HCT116 (cell line): ENCODE measurements around the gene ARHGEF16. TPM values are rescaled to one million over a fixed set of nuclear protein-coding genes. Genes with fewer than 3 reads are reported as not detected.

Experiments used
- ATAC-seq: fragments of 200-7000 bp; cut with Tn5 transposase; 2 replicates; pipeline ENCODE4 v1.9.1; 2020; ENCODE audit warnings: mild to moderate bottlenecking, moderate library complexity
- BruUV-seq: library from RNA; stranded (reverse); fragments of 400-500 nt; replicated peaks from 2 replicates; lab custom pipeline; 2021; lab: Mats Ljungman, UMichigan
- CTCF ChIA-PET: fragments of 300-600 bp; sonication (Branson Sonifier 250); formaldehyde crosslinking; loops from one replicate; lab custom pipeline; 2021; ENCODE audit warnings: antibody characterized with exemption; lab: Charles Lee
- POLR2A ChIA-PET: fragments of 300-600, 350-600 bp; sonication (Branson Sonifier 250); formaldehyde crosslinking; loops from one replicate; lab custom pipeline; 2021; ENCODE audit warnings: antibody characterized with exemption; lab: Charles Lee
- RAD21 ChIA-PET, 2 experiments: fragments of 300-600 bp; sonication (Branson Sonifier 250); formaldehyde crosslinking; loops; one replicate each; lab custom pipeline; 2023; ENCODE audit warnings: low total read pairs in 2 of 2; ENCODE audit not compliant: uncharacterized antibody in 2 of 2, unreplicated experiment in 2 of 2, low non-redundant PET in 1 of 2; lab: Charles Lee
- DNase-seq: peaks from one replicate; pipeline ENCODE4 v3.0.0-alpha.2; 2010; ENCODE audit warnings: low read depth, low spot score
- H2AFZ ChIP-seq: fragments of 200-600 bp; shearing (Covaris generic), sonication (generic); 2 replicates; pipeline ENCODE4 v1.6.1; 2017; ENCODE audit warnings: low read depth, mixed run types, mixed read lengths, antibody characterized with exemption, low read length; ENCODE audit not compliant: poor library complexity, severe bottlenecking
- H3K27ac ChIP-seq: 2 replicates; pipeline ENCODE4 v1.5.1; 2012; ENCODE audit warnings: low read depth, low read length
- H3K27me3 ChIP-seq: fragments of 200-600 bp; sonication (generic); 2 replicates; pipeline ENCODE4 v1.6.1; 2016; ENCODE audit warnings: mixed run types, low read length, mixed read lengths; ENCODE audit not compliant: insufficient read depth
- H3K36me3 ChIP-seq, 2 experiments: fragments of 200-500 bp in 1 of 2; fragments of 200-600 bp in 1 of 2; sonication (Bioruptor generic) in 1 of 2; sonication (generic) in 1 of 2; 2 replicates each; pipeline versions ENCODE4 v1.5.1 to v1.6.1; 2014 to 2016; ENCODE audit warnings: low read length in 2 of 2, inconsistent platforms in 1 of 2, mixed read lengths in 1 of 2, mixed run types in 1 of 2; ENCODE audit not compliant: insufficient read depth in 2 of 2, control insufficient read depth in 1 of 2
- H3K4me1 ChIP-seq, 2 experiments: fragments of 200-600 bp in 1 of 2; sonication (generic) in 1 of 2; 2 replicates each; pipeline versions ENCODE4 v1.5.1 to v1.6.1; 2012 to 2017; ENCODE audit warnings: low read length in 2 of 2, inconsistent platforms in 1 of 2, mild to moderate bottlenecking in 1 of 2, mixed read lengths in 1 of 2, mixed run types in 1 of 2, moderate library complexity in 1 of 2; ENCODE audit not compliant: insufficient read depth in 2 of 2, control insufficient read depth in 1 of 2
- H3K4me2 ChIP-seq: fragments of 200-600 bp; sonication (generic); 2 replicates; pipeline ENCODE4 v1.6.1; 2017; ENCODE audit warnings: mixed run types, low read length, mixed read lengths
- H3K4me3 ChIP-seq, 2 experiments: fragments of 200-600 bp in 1 of 2; sonication (generic) in 1 of 2; replicated peaks in 1 of 2; 2 replicates each; pipeline ENCODE4 v1.5.1; 2011 to 2016; ENCODE audit warnings: low read length in 2 of 2, control low read depth in 1 of 2, low read depth in 1 of 2, mild to moderate bottlenecking in 1 of 2, mixed read lengths in 1 of 2, mixed run types in 1 of 2
- H3K79me2 ChIP-seq: fragments of 200-600 bp; sonication (generic); 2 replicates; pipeline ENCODE4 v1.6.1; 2017; ENCODE audit warnings: mild to moderate bottlenecking, mixed run types, low read length, moderate library complexity, mixed read lengths; ENCODE audit not compliant: insufficient read depth
- H3K9ac ChIP-seq: fragments of 200-600 bp; sonication (generic); 2 replicates; pipeline ENCODE4 v1.6.1; 2016; ENCODE audit warnings: low read length, mixed read lengths
- H3K9me2 ChIP-seq: fragments of 200-600 bp; sonication (generic), shearing (Covaris generic); 2 replicates; pipeline ENCODE4 v1.6.1; 2017; ENCODE audit warnings: mixed run types, mild to moderate bottlenecking, moderate library complexity; ENCODE audit not compliant: insufficient read depth
- H3K9me3 ChIP-seq, 2 experiments: fragments of 200-500 bp in 1 of 2; fragments of 200-600 bp in 1 of 2; sonication (Bioruptor generic) in 1 of 2; sonication (generic) in 1 of 2; 2 replicates each; pipeline ENCODE4 v1.6.1; 2014 to 2017; ENCODE audit warnings: low read length in 2 of 2, mixed read lengths in 2 of 2, inconsistent platforms in 1 of 2, low read depth in 1 of 2, mild to moderate bottlenecking in 1 of 2, mixed run types in 1 of 2, moderate library complexity in 1 of 2; ENCODE audit not compliant: control insufficient read depth in 1 of 2, insufficient read depth in 1 of 2
- H4K20me1 ChIP-seq: fragments of 200-600 bp; sonication (generic), shearing (Covaris generic); 2 replicates; pipeline ENCODE4 v1.6.1; 2017; ENCODE audit warnings: mixed run types, mild to moderate bottlenecking, moderate library complexity; ENCODE audit not compliant: insufficient read depth
- EGR1 ChIP-seq: IDR thresholded peaks from 2 replicates; pipeline ENCODE4 v1.6.1; 2012; ENCODE audit warnings: low read depth
- ELF1 ChIP-seq: IDR thresholded peaks from 2 replicates; pipeline ENCODE4 v1.6.1; 2012; ENCODE audit warnings: low read depth, borderline replicate concordance
- EZH2 ChIP-seq: fragments of 200-600 bp; sonication (generic); IDR thresholded peaks from 2 replicates; pipeline ENCODE4 v1.6.1; 2017; ENCODE audit warnings: antibody characterized with exemption, mixed run types
- EZH2phosphoT487 ChIP-seq: fragments of 200-600 bp; IDR thresholded peaks from 2 replicates; pipeline ENCODE4 v1.6.1; 2018; ENCODE audit warnings: antibody characterized with exemption, borderline replicate concordance
- FOSL1 ChIP-seq: IDR thresholded peaks from 2 replicates; pipeline ENCODE4 v1.6.1; 2012; ENCODE audit warnings: low read depth
- JUND ChIP-seq: IDR thresholded peaks from 2 replicates; pipeline ENCODE4 v1.6.1; 2012
- POLR2A ChIP-seq: IDR thresholded peaks from 2 replicates; pipeline ENCODE4 v1.7.0; 2011; ENCODE audit warnings: borderline replicate concordance; ENCODE audit not compliant: insufficient read depth, insufficient read length; ENCODE audit errors: extremely low read depth
- POLR2AphosphoS5 ChIP-seq: IDR thresholded peaks from 2 replicates; pipeline ENCODE4 v1.6.1; 2011; ENCODE audit warnings: mild to moderate bottlenecking, low read depth, low read length, moderate library complexity
- RAD21 ChIP-seq: IDR thresholded peaks from 2 replicates; pipeline ENCODE4 v1.6.1; 2012; ENCODE audit warnings: low read depth, mild to moderate bottlenecking
- SIN3A ChIP-seq: IDR thresholded peaks from 2 replicates; pipeline ENCODE4 v1.6.1; 2012; ENCODE audit warnings: low read depth
- SP1 ChIP-seq: IDR thresholded peaks from 2 replicates; pipeline ENCODE4 v1.6.1; 2012; ENCODE audit warnings: low read depth
- SRF ChIP-seq: IDR thresholded peaks from 2 replicates; pipeline ENCODE4 v1.6.1; 2012; ENCODE audit warnings: low read depth
- TCF7L2 ChIP-seq: IDR thresholded peaks from 2 replicates; pipeline ENCODE4 v1.7.0; 2011; ENCODE audit warnings: borderline replicate concordance, inconsistent platforms; ENCODE audit not compliant: insufficient read depth, insufficient read length; ENCODE audit errors: extremely low read depth
- ZFX ChIP-seq: fragments of 450-650 bp; IDR thresholded peaks from 2 replicates; pipeline ENCODE4 v1.6.1; 2017
- ZNF274 ChIP-seq: fragments of 200-500 bp; sonication (Bioruptor generic); IDR thresholded peaks from 2 replicates; pipeline ENCODE4 v1.6.1; 2014; ENCODE audit warnings: mild to moderate bottlenecking, low read depth, low read length, inconsistent platforms
- intact Hi-C: fragments of 100-400 bp; cut with micrococcal nuclease; formaldehyde crosslinking; loops from 2 replicates; pipeline ENCODE4 v1.10.0; 2022
- total RNA-seq: library from RNA; stranded (reverse); gene quantifications from one replicate; pipeline ENCODE4 v1.2.1, GENCODE V29; 2021; ENCODE audit not compliant: unreplicated experiment
- TF ChIP-seq, protein P1 (sequence below): IDR thresholded peaks from 2 replicates; pipeline ENCODE4 v1.6.1; 2012; ENCODE audit warnings: low read depth
- TF ChIP-seq, protein P2 (sequence below), 3 experiments: fragments of 200-600 bp in 1 of 3; sonication (generic) in 1 of 3; IDR thresholded peaks in 2 of 3; conservative IDR thresholded peaks in 1 of 3; 2 replicates each; pipeline ENCODE4 v1.5.1; 2012 to 2017; ENCODE audit warnings: low read depth in 2 of 3, low read length in 2 of 3, antibody characterized with exemption in 1 of 3, borderline replicate concordance in 1 of 3, control low read depth in 1 of 3, mild to moderate bottlenecking in 1 of 3, mixed read lengths in 1 of 3, mixed run types in 1 of 3, moderate library complexity in 1 of 3; ENCODE audit not compliant: insufficient read depth in 1 of 3
- TF ChIP-seq, protein P3 (sequence below): IDR thresholded peaks from 2 replicates; pipeline ENCODE4 v1.6.1; 2011; ENCODE audit warnings: mild to moderate bottlenecking, low read length, moderate library complexity; ENCODE audit not compliant: insufficient replicate concordance; ENCODE audit errors: extremely low read depth
- TF ChIP-seq, protein P4 (sequence below): IDR thresholded peaks from 2 replicates; pipeline ENCODE4 v1.6.1; 2012

Gene ARHGEF16
- total RNA-seq, 1 experiment from 2014 or later, result 37.4 TPM

DNA sequence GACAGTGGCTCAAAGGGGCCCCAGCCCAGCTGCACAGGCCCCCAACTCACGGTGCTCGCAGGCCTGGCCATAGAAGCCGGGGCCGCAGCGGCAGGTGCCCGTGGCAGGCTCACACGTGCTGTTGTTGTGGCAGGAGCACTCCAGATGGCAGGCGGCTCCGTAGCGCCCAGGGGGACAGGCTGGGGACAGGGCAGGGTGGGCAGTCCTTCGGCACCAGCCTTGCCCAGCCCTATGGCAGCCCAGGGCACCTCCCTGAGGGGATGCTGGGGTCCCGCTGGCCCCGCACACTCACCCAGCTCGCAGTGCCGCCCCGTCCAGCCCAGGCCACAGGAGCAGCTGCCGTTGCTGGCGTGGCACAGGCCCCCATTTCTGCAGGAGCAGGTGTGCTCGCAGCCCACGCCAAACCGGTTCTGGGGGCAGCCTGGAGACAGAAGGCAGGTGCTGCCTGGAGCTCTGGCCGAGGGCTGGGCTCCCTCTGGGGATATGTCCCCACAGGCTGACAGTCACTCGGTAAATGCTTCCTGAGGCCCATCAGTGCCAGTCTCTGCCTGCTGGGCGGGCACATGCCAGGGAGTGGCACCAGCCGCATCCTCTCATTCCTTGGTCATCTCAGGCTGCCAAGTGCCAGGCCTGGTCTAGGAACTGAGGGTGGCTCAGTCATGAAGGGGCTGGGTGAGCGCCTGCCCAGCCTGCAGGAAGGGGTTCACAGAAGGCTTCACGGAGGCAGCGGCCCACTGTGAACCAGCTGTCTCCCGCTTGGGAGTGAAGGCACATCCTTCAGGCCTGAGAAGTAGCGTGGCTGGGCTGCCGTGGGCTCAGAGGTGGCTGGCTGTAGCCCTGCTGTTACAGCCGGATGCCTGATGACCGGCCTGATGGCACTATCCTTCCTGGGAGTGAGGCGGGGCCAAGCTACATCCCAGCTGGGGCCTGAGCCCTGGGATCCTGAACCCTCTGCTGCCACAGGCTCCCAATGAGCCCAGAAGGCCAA, 40.1 kb downstream of the ARHGEF16 start:
- Histone ChIP-seq H3K9me2 (no peaks in the 10 kb centered on the region), H4K20me1 (no peaks in the 10 kb centered on the region), H3K9ac (no peak overlapping the region), H3K4me3 (no peak overlapping the region), H3K27ac (no peak overlapping the region), H3K79me2 (no peaks in the 10 kb centered on the region), H3K4me1 (peaks cover 0 to 26% of the 10 kb centered on the region in 2 experiments; a peak in 1 of 4 replicates), H3K27me3 (no peaks in the 10 kb centered on the region), H3K9me3 (no peaks in the 10 kb centered on the region), H2AFZ (no peak overlapping the region), H3K4me2 (no peak overlapping the region), H3K36me3 (no peaks in the 10 kb centered on the region)
- DNase-seq (no peak), ATAC-seq (no peak)
- RAD21 ChIA-PET, result no interaction called here
- POLR2A ChIA-PET, result no interaction called here
- intact Hi-C loops, result no loop called here
- no TSS peak for BruUV-seq
- CTCF ChIA-PET, result interaction anchor here (1.2 kb wide), 1 partner anchor 124 kb away, joined by 3 read pairs; no protein-coding TSS in a partner anchor
- TF ChIP-seq POLR2A (no peak), SIN3A (no peak), SP1 (no peak), FOSL1 (no peak), ZNF274 (no peak), SRF (no peak), ZFX (no peak), TCF7L2 (no peak), ELF1 (no peak), POLR2AphosphoS5 (no peak), EZH2phosphoT487 (no peak), JUND (no peak), EGR1 (no peak), RAD21 (no peak), EZH2 (no peak)
- TF ChIP-seq, protein P1, sequence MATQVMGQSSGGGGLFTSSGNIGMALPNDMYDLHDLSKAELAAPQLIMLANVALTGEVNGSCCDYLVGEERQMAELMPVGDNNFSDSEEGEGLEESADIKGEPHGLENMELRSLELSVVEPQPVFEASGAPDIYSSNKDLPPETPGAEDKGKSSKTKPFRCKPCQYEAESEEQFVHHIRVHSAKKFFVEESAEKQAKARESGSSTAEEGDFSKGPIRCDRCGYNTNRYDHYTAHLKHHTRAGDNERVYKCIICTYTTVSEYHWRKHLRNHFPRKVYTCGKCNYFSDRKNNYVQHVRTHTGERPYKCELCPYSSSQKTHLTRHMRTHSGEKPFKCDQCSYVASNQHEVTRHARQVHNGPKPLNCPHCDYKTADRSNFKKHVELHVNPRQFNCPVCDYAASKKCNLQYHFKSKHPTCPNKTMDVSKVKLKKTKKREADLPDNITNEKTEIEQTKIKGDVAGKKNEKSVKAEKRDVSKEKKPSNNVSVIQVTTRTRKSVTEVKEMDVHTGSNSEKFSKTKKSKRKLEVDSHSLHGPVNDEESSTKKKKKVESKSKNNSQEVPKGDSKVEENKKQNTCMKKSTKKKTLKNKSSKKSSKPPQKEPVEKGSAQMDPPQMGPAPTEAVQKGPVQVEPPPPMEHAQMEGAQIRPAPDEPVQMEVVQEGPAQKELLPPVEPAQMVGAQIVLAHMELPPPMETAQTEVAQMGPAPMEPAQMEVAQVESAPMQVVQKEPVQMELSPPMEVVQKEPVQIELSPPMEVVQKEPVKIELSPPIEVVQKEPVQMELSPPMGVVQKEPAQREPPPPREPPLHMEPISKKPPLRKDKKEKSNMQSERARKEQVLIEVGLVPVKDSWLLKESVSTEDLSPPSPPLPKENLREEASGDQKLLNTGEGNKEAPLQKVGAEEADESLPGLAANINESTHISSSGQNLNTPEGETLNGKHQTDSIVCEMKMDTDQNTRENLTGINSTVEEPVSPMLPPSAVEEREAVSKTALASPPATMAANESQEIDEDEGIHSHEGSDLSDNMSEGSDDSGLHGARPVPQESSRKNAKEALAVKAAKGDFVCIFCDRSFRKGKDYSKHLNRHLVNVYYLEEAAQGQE, result no peak
- TF ChIP-seq, protein P2, sequence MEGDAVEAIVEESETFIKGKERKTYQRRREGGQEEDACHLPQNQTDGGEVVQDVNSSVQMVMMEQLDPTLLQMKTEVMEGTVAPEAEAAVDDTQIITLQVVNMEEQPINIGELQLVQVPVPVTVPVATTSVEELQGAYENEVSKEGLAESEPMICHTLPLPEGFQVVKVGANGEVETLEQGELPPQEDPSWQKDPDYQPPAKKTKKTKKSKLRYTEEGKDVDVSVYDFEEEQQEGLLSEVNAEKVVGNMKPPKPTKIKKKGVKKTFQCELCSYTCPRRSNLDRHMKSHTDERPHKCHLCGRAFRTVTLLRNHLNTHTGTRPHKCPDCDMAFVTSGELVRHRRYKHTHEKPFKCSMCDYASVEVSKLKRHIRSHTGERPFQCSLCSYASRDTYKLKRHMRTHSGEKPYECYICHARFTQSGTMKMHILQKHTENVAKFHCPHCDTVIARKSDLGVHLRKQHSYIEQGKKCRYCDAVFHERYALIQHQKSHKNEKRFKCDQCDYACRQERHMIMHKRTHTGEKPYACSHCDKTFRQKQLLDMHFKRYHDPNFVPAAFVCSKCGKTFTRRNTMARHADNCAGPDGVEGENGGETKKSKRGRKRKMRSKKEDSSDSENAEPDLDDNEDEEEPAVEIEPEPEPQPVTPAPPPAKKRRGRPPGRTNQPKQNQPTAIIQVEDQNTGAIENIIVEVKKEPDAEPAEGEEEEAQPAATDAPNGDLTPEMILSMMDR (IDR thresholded peaks at IDR 0.05 in 2 of 3, conservative IDR thresholded peaks at IDR 0.05 in 1 of 3; ENCODE audit: borderline replicate concordance in 1 of 3, insufficient read depth in 1 of 3, low read depth in 2 of 3, low read length in 2 of 3), result no peak
- TF ChIP-seq, protein P3, sequence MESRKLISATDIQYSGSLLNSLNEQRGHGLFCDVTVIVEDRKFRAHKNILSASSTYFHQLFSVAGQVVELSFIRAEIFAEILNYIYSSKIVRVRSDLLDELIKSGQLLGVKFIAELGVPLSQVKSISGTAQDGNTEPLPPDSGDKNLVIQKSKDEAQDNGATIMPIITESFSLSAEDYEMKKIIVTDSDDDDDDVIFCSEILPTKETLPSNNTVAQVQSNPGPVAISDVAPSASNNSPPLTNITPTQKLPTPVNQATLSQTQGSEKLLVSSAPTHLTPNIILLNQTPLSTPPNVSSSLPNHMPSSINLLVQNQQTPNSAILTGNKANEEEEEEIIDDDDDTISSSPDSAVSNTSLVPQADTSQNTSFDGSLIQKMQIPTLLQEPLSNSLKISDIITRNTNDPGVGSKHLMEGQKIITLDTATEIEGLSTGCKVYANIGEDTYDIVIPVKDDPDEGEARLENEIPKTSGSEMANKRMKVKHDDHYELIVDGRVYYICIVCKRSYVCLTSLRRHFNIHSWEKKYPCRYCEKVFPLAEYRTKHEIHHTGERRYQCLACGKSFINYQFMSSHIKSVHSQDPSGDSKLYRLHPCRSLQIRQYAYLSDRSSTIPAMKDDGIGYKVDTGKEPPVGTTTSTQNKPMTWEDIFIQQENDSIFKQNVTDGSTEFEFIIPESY, result no peak
- TF ChIP-seq, protein P4, sequence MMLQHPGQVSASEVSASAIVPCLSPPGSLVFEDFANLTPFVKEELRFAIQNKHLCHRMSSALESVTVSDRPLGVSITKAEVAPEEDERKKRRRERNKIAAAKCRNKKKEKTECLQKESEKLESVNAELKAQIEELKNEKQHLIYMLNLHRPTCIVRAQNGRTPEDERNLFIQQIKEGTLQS, result no peak
